ENCODE data around the gene CPT2. TPM values are rescaled to one million over a fixed set of nuclear protein-coding genes. Genes with fewer than 3 reads are reported as not detected.
A peak's percentile ranks its signal among the peaks of the same experiment; 100 is the strongest.

CPT2 gene
- total RNA-seq, 4 donors from 2014 or later: 17.2 to 28.8 (median 21.7) TPM

DNA sequence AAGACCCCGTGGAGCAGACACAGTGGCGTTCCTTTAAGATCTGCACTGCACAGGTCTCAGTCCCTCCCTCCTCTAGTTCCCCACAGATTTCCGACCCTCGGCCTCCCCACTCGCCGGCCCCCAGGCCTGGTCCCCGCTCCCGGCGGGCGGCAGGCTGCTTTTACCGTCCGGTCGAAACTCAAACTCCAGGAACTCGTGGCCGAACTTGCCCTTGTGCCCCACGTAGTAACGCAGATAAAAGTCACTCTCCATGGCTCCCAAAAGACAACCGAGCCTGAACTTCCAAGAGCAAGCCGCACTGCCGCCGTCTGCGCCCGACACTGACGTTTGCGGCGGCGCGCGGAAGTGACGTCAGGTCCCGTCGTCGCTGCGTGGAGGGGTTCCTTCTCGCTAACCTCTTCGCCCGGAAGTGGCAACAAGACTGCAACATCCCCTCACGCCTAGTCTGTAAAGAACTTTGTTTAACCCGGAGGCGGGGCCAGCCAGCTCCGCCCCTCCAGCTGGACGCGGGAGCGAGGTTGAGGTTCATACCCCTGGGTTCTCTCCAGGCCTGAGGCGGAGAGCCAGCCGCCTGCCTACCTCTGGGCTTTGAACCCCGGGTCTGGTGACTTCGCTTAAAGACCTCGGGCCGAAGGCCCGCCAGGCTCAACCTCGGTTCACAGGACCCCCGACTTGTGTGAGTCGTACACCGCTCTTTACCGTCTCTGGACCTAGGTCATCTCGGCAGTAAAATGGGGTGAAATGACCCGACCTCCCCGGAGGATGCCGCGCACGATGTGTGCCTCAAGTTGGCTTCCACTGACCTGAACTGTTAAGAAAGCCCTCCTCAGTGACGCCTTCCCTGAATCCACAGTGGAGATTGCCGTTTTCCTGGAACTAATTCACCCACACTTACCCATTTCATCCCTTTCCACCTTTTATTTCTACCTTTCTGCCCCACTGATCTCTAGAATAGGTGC lies 41.9 kb downstream of the CPT2 start, which contains the start of gene MAGOH:
Gene MAGOH, minus strand, starts transcription at position 322 of the 959 bp plus-strand sequence. Its CDS starts 70 bp downstream, at position 252.
- no peaks in the 10 kb centered on the region for H3K9me3 ChIP-seq
- H3K36me3 ChIP-seq: peaks cover 0 to 27% (median 12%) of the 10 kb centered on the region in 3 donors
- TF ChIP-seq, protein P1, sequence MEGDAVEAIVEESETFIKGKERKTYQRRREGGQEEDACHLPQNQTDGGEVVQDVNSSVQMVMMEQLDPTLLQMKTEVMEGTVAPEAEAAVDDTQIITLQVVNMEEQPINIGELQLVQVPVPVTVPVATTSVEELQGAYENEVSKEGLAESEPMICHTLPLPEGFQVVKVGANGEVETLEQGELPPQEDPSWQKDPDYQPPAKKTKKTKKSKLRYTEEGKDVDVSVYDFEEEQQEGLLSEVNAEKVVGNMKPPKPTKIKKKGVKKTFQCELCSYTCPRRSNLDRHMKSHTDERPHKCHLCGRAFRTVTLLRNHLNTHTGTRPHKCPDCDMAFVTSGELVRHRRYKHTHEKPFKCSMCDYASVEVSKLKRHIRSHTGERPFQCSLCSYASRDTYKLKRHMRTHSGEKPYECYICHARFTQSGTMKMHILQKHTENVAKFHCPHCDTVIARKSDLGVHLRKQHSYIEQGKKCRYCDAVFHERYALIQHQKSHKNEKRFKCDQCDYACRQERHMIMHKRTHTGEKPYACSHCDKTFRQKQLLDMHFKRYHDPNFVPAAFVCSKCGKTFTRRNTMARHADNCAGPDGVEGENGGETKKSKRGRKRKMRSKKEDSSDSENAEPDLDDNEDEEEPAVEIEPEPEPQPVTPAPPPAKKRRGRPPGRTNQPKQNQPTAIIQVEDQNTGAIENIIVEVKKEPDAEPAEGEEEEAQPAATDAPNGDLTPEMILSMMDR (IDR thresholded peaks at IDR 0.05): peak in 2 of 5 experiments; percentile 33 to 51
- TF ChIP-seq EP300 (IDR thresholded peaks at IDR 0.05) (peak; percentile 90 to 97), POLR2A (IDR thresholded peaks at IDR 0.05) (peak in 1 of 2 donors; percentile 72)
- H3K4me1 ChIP-seq: peaks cover 0 to 34% (median 25%) of the 10 kb centered on the region in 4 donors
- DNase-seq (ENCODE audit: low spot score in 2 of 2): peak; percentile 74 to 89
- peak within 1 kb of the TSS; percentile 82 to 99 (median 90) for H3K4me3 ChIP-seq
- H3K27ac ChIP-seq: peak within 1 kb of the TSS; percentile 36 to 84 (median 82)
- WGBS, 2 donors: 4 to 6% methylated on average over 55 to 58 of the region's 64 CpGs
- no peaks in the 10 kb centered on the region for H3K27me3 ChIP-seq

DNA sequence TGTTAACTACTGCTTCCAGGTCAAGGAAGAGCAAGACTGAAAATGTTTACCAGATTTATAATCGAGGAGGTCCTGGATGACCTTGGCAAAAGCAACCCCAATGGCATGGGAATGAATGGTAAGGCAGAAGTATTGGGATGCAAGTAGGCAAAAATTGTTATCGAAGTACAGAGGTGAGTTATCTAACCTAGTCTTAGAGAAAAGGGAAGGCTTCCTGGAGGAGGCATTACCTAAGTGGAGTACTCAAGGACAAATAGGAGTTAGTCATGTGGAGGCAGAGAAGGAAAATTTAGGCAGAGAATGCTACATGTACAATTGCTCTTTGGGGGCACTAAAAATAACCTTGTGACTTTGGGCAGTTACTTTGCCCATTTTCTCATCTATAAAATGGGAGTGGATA lies 45.2 kb downstream of the CPT2 start:
- WGBS, 2 donors: 89 to 96% methylated on average over 2 of the region's 2 CpGs
- Histone ChIP-seq H3K27ac (no peak overlapping the region), H3K36me3 (no peaks in the 10 kb centered on the region), H3K4me3 (no peak overlapping the region), H3K9me3 (no peaks in the 10 kb centered on the region), H3K27me3 (no peaks in the 10 kb centered on the region), H3K4me1 (peaks cover 0 to 17% (median 15%) of the 10 kb centered on the region in 4 donors)
- TF ChIP-seq EP300 (IDR thresholded peaks at IDR 0.05) (no peak), POLR2A (IDR thresholded peaks at IDR 0.05) (no peak)
- TF ChIP-seq, protein P1 (IDR thresholded peaks at IDR 0.05): no peak
- DNase-seq (ENCODE audit: low spot score in 2 of 2): no peak

DNA sequence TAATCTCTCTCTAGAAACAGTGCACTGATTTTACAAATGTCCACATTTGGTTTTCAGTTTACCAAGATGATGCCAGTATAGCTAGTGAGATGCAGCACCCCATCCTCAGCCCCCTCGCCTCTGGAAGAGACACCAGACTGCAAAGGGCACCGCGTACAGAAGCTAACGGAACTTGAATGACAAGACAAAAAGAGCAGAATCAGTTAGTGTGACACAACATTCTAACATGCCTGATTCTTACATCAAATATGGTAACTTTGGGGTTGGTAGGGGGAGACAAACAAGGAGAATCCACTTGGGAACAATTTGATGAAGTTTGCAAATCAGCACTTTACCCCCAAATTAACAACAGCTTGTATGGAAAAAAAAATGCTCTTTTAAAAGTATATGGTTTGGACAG lies 45.8 kb downstream of the CPT2 start:
- H3K4me1 ChIP-seq: peaks cover 0 to 12% (median 10%) of the 10 kb centered on the region in 4 donors
- no peaks in the 10 kb centered on the region for H3K27me3 ChIP-seq
- no peaks in the 10 kb centered on the region for H3K9me3 ChIP-seq
- H3K36me3 ChIP-seq: no peaks in the 10 kb centered on the region
- no peak overlapping the region for H3K27ac ChIP-seq
- DNase-seq (ENCODE audit: low spot score in 2 of 2): no peak
- WGBS, 2 donors: 70 to 71% methylated on average over 4 of the region's 4 CpGs
- TF ChIP-seq, protein P1 (IDR thresholded peaks at IDR 0.05): no peak
- TF ChIP-seq POLR2A (IDR thresholded peaks at IDR 0.05): no peak
- no peak for TF ChIP-seq EP300 (IDR thresholded peaks at IDR 0.05)
- no peak overlapping the region for H3K4me3 ChIP-seq

DNA sequence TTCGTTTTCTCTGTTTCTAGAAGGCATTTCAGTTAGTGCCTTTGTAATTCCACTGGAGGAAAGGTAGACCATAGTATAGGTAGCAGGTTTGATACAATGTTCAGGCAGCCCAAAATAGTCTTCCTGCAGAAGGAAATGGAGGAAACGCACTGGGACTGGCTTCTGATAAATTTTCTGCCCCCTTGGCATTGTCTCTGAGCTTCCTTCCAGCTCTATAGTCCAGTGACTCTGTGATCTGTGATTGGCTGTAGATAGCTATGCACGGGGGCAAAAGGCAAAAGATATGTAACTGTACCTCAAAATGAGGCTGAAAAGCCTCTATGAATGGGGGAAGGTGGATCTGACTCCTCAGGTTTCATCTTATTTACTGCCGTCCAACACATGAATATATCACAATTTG lies 47.5 kb downstream of the CPT2 start:
- no peaks in the 10 kb centered on the region for H3K36me3 ChIP-seq
- 71 to 80% methylated on average over 4 of the region's 4 CpGs for WGBS, 2 donors
- no peaks in the 10 kb centered on the region for H3K27me3 ChIP-seq
- DNase-seq (ENCODE audit: low spot score in 2 of 2): no peak
- H3K4me1 ChIP-seq: peaks cover 0 to under 1% (median under 1%) of the 10 kb centered on the region in 4 donors
- no peak overlapping the region for H3K4me3 ChIP-seq
- TF ChIP-seq POLR2A (IDR thresholded peaks at IDR 0.05): no peak
- TF ChIP-seq EP300 (IDR thresholded peaks at IDR 0.05): no peak
- TF ChIP-seq, protein P1 (IDR thresholded peaks at IDR 0.05): no peak
- no peak overlapping the region for H3K27ac ChIP-seq
- H3K9me3 ChIP-seq: no peaks in the 10 kb centered on the region
